ENCODE data around the gene PRPF8. TPM values are rescaled to one million over a fixed set of nuclear protein-coding genes. Genes with fewer than 3 reads are reported as not detected.
A peak's percentile ranks its signal among the peaks of the same experiment; 100 is the strongest.

PRPF8 gene
- total RNA-seq, 2 donors from 2014 or later, result 298 to 375 TPM

DNA sequence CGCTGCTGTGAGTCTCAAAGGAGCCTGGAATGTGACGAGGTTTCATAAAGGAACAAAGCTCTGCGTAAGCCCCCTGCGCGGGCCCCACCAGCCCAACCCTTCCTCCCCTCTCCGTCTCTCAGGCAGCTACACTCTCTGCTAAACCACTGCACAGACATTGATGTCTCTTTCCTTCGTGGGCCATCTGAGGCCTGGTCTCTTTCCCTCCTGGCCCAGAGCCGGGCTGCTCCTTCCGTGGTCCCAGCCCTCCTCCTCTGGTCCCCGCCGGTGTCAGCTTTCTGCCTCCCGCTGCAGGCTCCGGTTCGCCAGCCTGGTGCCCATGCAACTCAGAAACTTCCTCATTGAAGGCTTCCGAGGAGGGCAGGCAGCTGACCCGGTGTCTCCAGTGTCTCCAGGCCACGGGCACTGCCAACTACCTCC is 46.5 kb downstream of the PRPF8 start:
- no peak for TF ChIP-seq CTCF (conservative IDR thresholded peaks at IDR 0.05)
- Mint-ChIP-seq H3K9me3 (no peaks in the 10 kb centered on the region), H3K36me3 (ENCODE audit: low read depth) (no peaks in the 10 kb centered on the region), H3K27ac (no peak overlapping the region), H3K4me1 (no peaks in the 10 kb centered on the region), H3K27me3 (ENCODE audit: insufficient read depth) (peaks cover 3% of the 10 kb centered on the region), H3K4me3 (no peak overlapping the region)
- H3K4me3 ChIP-seq (ENCODE audit: low read length), result no peak overlapping the region
- 74 to 84% methylated on average over 6 to 17 of the region's 17 CpGs for WGBS, 2 experiments (ENCODE audit: insufficient coverage in 1 of 2, insufficient read length in 1 of 2)
- no peaks in the 10 kb centered on the region for H3K9me3 ChIP-seq (ENCODE audit: control insufficient read depth, low read length)
- no peaks in the 10 kb centered on the region for H3K36me3 ChIP-seq (ENCODE audit: control insufficient read depth, insufficient read depth, low read length)
- H3K4me1 ChIP-seq (ENCODE audit: control insufficient read depth, insufficient read depth, low read length), result no peaks in the 10 kb centered on the region
- peak overlapping the region; percentile 83 for H3K27ac ChIP-seq (ENCODE audit: low read depth, low read length)
- peak; percentile 69 for DNase-seq
- no peak overlapping the region for H3K9ac ChIP-seq (ENCODE audit: extremely low read depth, low read length, poor library complexity, severe bottlenecking)
- no peaks in the 10 kb centered on the region for H3K27me3 ChIP-seq (ENCODE audit: control insufficient read depth, insufficient read depth, low read length, poor library complexity, severe bottlenecking)

- Mint-ChIP-seq H3K9me3 (no peaks in the 10 kb centered on the region), H3K36me3 (ENCODE audit: low read depth) (no peaks in the 10 kb centered on the region), H3K4me3 (no peak overlapping the region), H3K27ac (no peak overlapping the region), H3K4me1 (no peaks in the 10 kb centered on the region), H3K27me3 (ENCODE audit: insufficient read depth) (peaks cover 5% of the 10 kb centered on the region)
- no peak for DNase-seq
- Histone ChIP-seq H3K9ac (ENCODE audit: extremely low read depth, low read length, poor library complexity, severe bottlenecking) (no peak overlapping the region), H3K27me3 (ENCODE audit: control insufficient read depth, insufficient read depth, low read length, poor library complexity, severe bottlenecking) (no peaks in the 10 kb centered on the region), H3K27ac (ENCODE audit: low read depth, low read length) (no peak overlapping the region), H3K4me3 (ENCODE audit: low read length) (no peak overlapping the region), H3K9me3 (ENCODE audit: control insufficient read depth, low read length) (no peaks in the 10 kb centered on the region), H3K4me1 (ENCODE audit: control insufficient read depth, insufficient read depth, low read length) (no peaks in the 10 kb centered on the region), H3K36me3 (ENCODE audit: control insufficient read depth, insufficient read depth, low read length) (no peaks in the 10 kb centered on the region)
- TF ChIP-seq CTCF (conservative IDR thresholded peaks at IDR 0.05), result no peak
- WGBS, 2 experiments (ENCODE audit: insufficient coverage in 1 of 2, insufficient read length in 1 of 2), result 84 to 85% methylated on average over 9 to 15 of the region's 15 CpGs
Observed at GRCh38 chr17:1636732-1637285, 47.9 kb downstream of the PRPF8 start.

DNA sequence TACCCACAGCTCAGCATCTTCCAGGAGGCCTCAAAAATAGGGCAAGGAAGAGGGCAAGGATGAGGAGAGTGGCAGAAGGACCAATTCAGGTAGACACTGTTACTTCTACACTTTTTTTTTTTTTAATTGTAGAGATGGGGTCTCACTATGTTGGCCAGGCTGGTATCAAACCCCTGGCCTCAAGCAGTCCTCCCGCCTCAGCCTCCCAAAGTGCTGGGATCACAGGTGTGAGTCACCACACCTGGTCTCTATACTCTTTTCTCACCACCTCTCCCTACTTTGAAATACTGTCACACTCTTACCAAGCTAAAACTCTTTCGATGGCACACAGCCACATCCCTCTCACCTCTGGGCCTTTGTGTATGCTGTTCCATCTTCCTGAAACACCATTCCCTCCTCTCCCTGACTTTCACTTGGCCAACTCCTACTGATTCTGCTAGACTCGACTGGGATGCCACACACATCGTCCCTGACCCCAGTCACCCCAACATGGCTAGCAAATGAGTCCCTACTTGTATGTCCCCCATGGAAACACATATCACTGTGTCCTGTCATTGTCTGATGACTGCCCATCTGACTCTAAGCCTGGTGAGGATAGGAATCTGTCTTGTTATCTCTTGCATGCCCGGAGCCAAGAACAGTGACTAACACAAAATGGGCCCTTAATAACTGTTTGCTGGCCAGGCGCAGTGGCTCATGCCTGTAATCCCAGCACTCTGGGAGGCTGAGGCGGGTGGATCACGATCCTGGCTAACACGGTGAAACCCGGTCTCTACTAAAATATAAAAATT is 48.8 kb downstream of the PRPF8 start:
- Histone ChIP-seq H3K27ac (ENCODE audit: low read depth, low read length) (no peak overlapping the region), H3K4me3 (ENCODE audit: low read length) (no peak overlapping the region), H3K36me3 (ENCODE audit: control insufficient read depth, insufficient read depth, low read length) (no peaks in the 10 kb centered on the region), H3K9ac (ENCODE audit: extremely low read depth, low read length, poor library complexity, severe bottlenecking) (no peak overlapping the region), H3K27me3 (ENCODE audit: control insufficient read depth, insufficient read depth, low read length, poor library complexity, severe bottlenecking) (no peaks in the 10 kb centered on the region), H3K4me1 (ENCODE audit: control insufficient read depth, insufficient read depth, low read length) (no peaks in the 10 kb centered on the region), H3K9me3 (ENCODE audit: control insufficient read depth, low read length) (no peaks in the 10 kb centered on the region)
- Mint-ChIP-seq H3K4me1 (no peaks in the 10 kb centered on the region), H3K27me3 (ENCODE audit: insufficient read depth) (peaks cover 12% of the 10 kb centered on the region), H3K27ac (no peak overlapping the region), H3K9me3 (no peaks in the 10 kb centered on the region), H3K4me3 (no peak overlapping the region), H3K36me3 (ENCODE audit: low read depth) (no peaks in the 10 kb centered on the region)
- WGBS, 2 experiments (ENCODE audit: insufficient coverage in 1 of 2, insufficient read length in 1 of 2), result 79 to 86% methylated on average over 6 to 10 of the region's 10 CpGs
- no peak for TF ChIP-seq CTCF (conservative IDR thresholded peaks at IDR 0.05)
- DNase-seq, result no peak

Measured in endodermal cell (in vitro differentiated cells).